ENCODE data around the gene ITGA3.

DNA sequence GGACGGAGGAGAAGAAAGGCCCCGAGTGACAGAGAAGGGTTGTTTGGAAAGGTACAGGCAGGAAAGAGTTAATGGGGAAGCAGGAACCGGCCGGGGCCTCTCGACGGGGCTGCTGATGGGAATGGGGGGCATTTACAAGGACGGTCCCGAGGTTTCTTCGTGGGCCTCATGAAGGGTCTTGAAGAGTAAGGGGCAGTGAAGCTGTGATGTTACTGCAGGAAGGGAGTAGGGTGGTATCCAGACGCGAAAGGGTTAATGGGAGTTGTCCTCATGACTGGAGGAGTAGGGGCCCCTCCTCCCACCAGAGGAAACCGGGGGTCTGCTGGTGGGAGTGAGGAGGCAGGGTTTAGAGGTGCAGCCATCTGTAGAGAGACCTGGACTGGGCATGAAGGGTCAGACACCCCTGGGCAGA, 39.7 kb downstream of the ITGA3 start:
- TF ChIP-seq, protein P1, sequence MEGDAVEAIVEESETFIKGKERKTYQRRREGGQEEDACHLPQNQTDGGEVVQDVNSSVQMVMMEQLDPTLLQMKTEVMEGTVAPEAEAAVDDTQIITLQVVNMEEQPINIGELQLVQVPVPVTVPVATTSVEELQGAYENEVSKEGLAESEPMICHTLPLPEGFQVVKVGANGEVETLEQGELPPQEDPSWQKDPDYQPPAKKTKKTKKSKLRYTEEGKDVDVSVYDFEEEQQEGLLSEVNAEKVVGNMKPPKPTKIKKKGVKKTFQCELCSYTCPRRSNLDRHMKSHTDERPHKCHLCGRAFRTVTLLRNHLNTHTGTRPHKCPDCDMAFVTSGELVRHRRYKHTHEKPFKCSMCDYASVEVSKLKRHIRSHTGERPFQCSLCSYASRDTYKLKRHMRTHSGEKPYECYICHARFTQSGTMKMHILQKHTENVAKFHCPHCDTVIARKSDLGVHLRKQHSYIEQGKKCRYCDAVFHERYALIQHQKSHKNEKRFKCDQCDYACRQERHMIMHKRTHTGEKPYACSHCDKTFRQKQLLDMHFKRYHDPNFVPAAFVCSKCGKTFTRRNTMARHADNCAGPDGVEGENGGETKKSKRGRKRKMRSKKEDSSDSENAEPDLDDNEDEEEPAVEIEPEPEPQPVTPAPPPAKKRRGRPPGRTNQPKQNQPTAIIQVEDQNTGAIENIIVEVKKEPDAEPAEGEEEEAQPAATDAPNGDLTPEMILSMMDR (IDR thresholded peaks at IDR 0.05), result no peak
- no peak for TF ChIP-seq RARB (CRISPR knock-in tag; IDR thresholded peaks at IDR 0.05)
- TF ChIP-seq, protein P2, sequence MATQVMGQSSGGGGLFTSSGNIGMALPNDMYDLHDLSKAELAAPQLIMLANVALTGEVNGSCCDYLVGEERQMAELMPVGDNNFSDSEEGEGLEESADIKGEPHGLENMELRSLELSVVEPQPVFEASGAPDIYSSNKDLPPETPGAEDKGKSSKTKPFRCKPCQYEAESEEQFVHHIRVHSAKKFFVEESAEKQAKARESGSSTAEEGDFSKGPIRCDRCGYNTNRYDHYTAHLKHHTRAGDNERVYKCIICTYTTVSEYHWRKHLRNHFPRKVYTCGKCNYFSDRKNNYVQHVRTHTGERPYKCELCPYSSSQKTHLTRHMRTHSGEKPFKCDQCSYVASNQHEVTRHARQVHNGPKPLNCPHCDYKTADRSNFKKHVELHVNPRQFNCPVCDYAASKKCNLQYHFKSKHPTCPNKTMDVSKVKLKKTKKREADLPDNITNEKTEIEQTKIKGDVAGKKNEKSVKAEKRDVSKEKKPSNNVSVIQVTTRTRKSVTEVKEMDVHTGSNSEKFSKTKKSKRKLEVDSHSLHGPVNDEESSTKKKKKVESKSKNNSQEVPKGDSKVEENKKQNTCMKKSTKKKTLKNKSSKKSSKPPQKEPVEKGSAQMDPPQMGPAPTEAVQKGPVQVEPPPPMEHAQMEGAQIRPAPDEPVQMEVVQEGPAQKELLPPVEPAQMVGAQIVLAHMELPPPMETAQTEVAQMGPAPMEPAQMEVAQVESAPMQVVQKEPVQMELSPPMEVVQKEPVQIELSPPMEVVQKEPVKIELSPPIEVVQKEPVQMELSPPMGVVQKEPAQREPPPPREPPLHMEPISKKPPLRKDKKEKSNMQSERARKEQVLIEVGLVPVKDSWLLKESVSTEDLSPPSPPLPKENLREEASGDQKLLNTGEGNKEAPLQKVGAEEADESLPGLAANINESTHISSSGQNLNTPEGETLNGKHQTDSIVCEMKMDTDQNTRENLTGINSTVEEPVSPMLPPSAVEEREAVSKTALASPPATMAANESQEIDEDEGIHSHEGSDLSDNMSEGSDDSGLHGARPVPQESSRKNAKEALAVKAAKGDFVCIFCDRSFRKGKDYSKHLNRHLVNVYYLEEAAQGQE (IDR thresholded peaks at IDR 0.05), result no peak
- TF ChIP-seq JUN (IDR thresholded peaks at IDR 0.05), result no peak
- no peak for TF ChIP-seq HOXB5 (CRISPR knock-in tag; IDR thresholded peaks at IDR 0.05)
- TF ChIP-seq CBX8 (IDR thresholded peaks at IDR 0.05), result no peak
- TF ChIP-seq, protein P3, sequence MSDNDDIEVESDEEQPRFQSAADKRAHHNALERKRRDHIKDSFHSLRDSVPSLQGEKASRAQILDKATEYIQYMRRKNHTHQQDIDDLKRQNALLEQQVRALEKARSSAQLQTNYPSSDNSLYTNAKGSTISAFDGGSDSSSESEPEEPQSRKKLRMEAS (IDR thresholded peaks at IDR 0.05), result no peak
- TF ChIP-seq NFE2L2 (conservative IDR thresholded peaks at IDR 0.05; ENCODE audit: low read length), result no peak
- no peak for TF ChIP-seq POLR2A (IDR thresholded peaks at IDR 0.05; ENCODE audit: low read length)
- no peak for TF ChIP-seq CBX2 (IDR thresholded peaks at IDR 0.05; ENCODE audit: borderline replicate concordance, low read depth)
- TF ChIP-seq, protein P4, sequence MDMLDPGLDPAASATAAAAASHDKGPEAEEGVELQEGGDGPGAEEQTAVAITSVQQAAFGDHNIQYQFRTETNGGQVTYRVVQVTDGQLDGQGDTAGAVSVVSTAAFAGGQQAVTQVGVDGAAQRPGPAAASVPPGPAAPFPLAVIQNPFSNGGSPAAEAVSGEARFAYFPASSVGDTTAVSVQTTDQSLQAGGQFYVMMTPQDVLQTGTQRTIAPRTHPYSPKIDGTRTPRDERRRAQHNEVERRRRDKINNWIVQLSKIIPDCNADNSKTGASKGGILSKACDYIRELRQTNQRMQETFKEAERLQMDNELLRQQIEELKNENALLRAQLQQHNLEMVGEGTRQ (IDR thresholded peaks at IDR 0.05), result no peak
- no peak for TF ChIP-seq SMC3 (IDR thresholded peaks at IDR 0.05)
- TF ChIP-seq MYC (IDR thresholded peaks at IDR 0.05; ENCODE audit: borderline replicate concordance, low read length), result no peak

Data from A549 (cell line).